ENCODE measurements around the gene PBRM1. TPM values are rescaled to one million over a fixed set of nuclear protein-coding genes. Genes with fewer than 3 reads are reported as not detected.

Gene PBRM1
- total and polyA plus RNA-seq, 2 donors (not counting 3 experiments of a cell fraction or from before 2014, with no cell fraction given) = 26.7 to 87.1 TPM

- peak overlapping the region; percentile 88 for H3K27ac ChIP-seq (ENCODE audit: insufficient read depth, low read depth, low read length)
- no peaks in the 10 kb centered on the region for H3K9me1 ChIP-seq (replicated peaks; ENCODE audit: control insufficient read depth, extremely low read depth, insufficient read depth, low read length)
- TF ChIP-seq POLR2A (IDR thresholded peaks at IDR 0.05; ENCODE audit: low read depth, low read length) = no peak
- TF ChIP-seq FOS (IDR thresholded peaks at IDR 0.05; ENCODE audit: borderline replicate concordance, insufficient read depth, low read length) = no peak
- TF ChIP-seq POLR2AphosphoS5 (IDR thresholded peaks at IDR 0.05; ENCODE audit: insufficient read depth, low read depth, low read length) = no peak
- TF ChIP-seq JUN (IDR thresholded peaks at IDR 0.05; ENCODE audit: borderline replicate concordance, insufficient read depth, insufficient read length, low read depth) = no peak
- no peak for TF ChIP-seq MAX (IDR thresholded peaks at IDR 0.05; ENCODE audit: insufficient read depth, insufficient read length)
- no peak for TF ChIP-seq MYC (IDR thresholded peaks at IDR 0.05; ENCODE audit: low read depth, low read length)
- no peak for TF ChIP-seq EZH2 (IDR thresholded peaks at IDR 0.05; ENCODE audit: borderline replicate concordance, low read depth, low read length, severe bottlenecking)
- TF ChIP-seq CTCF (IDR thresholded peaks at IDR 0.05; ENCODE audit: extremely low read depth in 1 of 2, insufficient read depth in 1 of 2, low read depth in 1 of 2, low read length in 2 of 2) = no peak
- no peak for TF ChIP-seq GATA2 (IDR thresholded peaks at IDR 0.05; ENCODE audit: insufficient read depth, insufficient read length, low read depth, low read length)
- no peak for DNase-seq (ENCODE audit: low read depth, low spot score)
- no peaks in the 10 kb centered on the region for H4K20me1 ChIP-seq (replicated peaks; ENCODE audit: control insufficient read depth, extremely low read depth, insufficient read depth, low read length)
- H3K4me3 ChIP-seq (replicated peaks in 1 of 3; ENCODE audit: insufficient read depth in 1 of 3, low read depth in 1 of 3, low read length in 3 of 3) = no peak overlapping the region
- peaks cover 21% of the 10 kb centered on the region for H3K4me1 ChIP-seq (ENCODE audit: control insufficient read depth, extremely low read depth, insufficient read depth, low read length)
- no peak overlapping the region for H2AFZ ChIP-seq (ENCODE audit: low read depth, low read length)
- H3K36me3 ChIP-seq (ENCODE audit: control insufficient read depth in 2 of 2, extremely low read depth in 1 of 2, insufficient read depth in 2 of 2, low read length in 2 of 2) = peaks cover 10 to 17% of the 10 kb centered on the region in 2 experiments
- ChIA-PET POLR2A (no interaction called here), CTCF (no interaction called here)
- no peak for FAIRE-seq
- H3K9ac ChIP-seq (replicated peaks; ENCODE audit: extremely low read depth, insufficient read depth, low read length) = peak overlapping the region; percentile 62
- peaks cover 30% of the 10 kb centered on the region for H3K79me2 ChIP-seq (ENCODE audit: control insufficient read depth, insufficient read depth, low read length)
- intact Hi-C loops (cut with micrococcal nuclease) (loop anchor here (2.0 kb wide), 1 partner anchor 13 kb away; the partner anchor contains the start of gene PBRM1), dilution Hi-C loops (cut with MboI; ENCODE audit: extremely low pct_ligation_motif_present, low sequenced_read_pairs) (no loop called here)
- peak overlapping the region; percentile 51 for H3K4me2 ChIP-seq (ENCODE audit: insufficient read depth, low read length)
- no TSS peak for BruUV-seq (replicated peaks)
- no peaks in the 10 kb centered on the region for H3K27me3 ChIP-seq (ENCODE audit: control insufficient read depth in 2 of 2, insufficient read depth in 2 of 2, low read length in 2 of 2)
- H3K9me3 ChIP-seq (replicated peaks; ENCODE audit: control insufficient read depth, insufficient read depth, low read length) = no peaks in the 10 kb centered on the region
Observed at GRCh38 chr3:52671676-52672075, 14.0 kb downstream of the PBRM1 start.
